Skin epidermis (tissue), 12 donors: ENCODE results near the gene RPL22.

Experiments used
- H3K27ac ChIP-seq, 21 experiments: fragments of 200-600 bp; sonication (generic) in 11 of 21; one replicate each; pipeline ENCODE4 v1.5.0; 2020; ENCODE audit warnings: mild to moderate bottlenecking in 3 of 21, inconsistent platforms in 2 of 21, moderate library complexity in 2 of 21
- H3K4me3 ChIP-seq, 7 experiments: fragments of 200-600 bp; sonication (generic) in 2 of 7; one replicate each; pipeline ENCODE4 v1.5.0; 2020; ENCODE audit warnings: inconsistent platforms in 2 of 7, mild to moderate bottlenecking in 2 of 7, moderate library complexity in 1 of 7

The RPL22 gene

GRCh38 chr1:6178751-6179563 is 20.4 kb downstream of the RPL22 start:
- Histone ChIP-seq H3K4me3 (peak overlapping the region in 1 of 7 experiments; percentile 9), H3K27ac (no peak overlapping the region)

- Histone ChIP-seq H3K4me3 (no peak overlapping the region), H3K27ac (no peak overlapping the region)
These were observed 21.6 kb downstream of the RPL22 start for GRCh38 chr1:6177681-6178380.

DNA sequence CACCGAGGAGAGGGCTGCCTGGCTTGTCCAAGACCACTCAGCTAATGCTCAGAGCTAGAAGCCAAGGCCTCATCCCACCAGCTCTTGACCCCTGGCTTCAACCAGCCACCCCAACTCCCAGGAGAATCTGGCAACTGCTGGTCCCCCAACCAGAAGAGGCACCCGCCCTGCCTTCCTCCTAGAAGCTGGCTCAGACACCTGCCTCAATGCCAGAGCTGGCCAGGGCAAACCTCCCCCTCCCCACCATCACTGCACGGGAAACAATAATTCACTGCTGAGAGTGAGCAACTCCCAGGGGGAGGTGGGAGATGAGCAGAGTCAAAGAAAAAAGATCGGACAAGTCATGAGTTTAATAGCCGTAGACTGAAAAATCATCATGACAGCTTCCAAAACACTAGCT is 22.6 kb downstream of the RPL22 start:
- no peak overlapping the region for H3K4me3 ChIP-seq
- H3K27ac ChIP-seq, result no peak overlapping the region

DNA sequence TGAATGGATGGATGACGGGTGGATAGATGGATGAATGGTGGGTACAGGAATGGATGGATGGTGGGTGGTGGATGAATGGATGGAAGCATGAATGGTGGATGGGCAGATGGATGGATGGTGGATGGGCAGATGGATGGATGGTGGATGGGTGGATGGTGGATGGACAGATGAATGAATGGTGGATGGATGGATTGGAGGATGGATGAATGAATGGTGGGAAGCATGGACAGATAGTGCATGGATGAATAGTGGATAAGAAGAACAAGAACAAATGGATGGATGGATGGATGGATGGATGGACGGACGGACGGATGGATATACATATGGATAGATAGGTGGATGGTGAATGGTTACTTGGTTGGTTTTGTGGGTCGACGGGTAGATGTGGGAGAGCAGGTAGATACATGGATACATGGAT is 24.0 kb downstream of the RPL22 start:
- no peak overlapping the region for H3K4me3 ChIP-seq
- no peak overlapping the region for H3K27ac ChIP-seq

DNA sequence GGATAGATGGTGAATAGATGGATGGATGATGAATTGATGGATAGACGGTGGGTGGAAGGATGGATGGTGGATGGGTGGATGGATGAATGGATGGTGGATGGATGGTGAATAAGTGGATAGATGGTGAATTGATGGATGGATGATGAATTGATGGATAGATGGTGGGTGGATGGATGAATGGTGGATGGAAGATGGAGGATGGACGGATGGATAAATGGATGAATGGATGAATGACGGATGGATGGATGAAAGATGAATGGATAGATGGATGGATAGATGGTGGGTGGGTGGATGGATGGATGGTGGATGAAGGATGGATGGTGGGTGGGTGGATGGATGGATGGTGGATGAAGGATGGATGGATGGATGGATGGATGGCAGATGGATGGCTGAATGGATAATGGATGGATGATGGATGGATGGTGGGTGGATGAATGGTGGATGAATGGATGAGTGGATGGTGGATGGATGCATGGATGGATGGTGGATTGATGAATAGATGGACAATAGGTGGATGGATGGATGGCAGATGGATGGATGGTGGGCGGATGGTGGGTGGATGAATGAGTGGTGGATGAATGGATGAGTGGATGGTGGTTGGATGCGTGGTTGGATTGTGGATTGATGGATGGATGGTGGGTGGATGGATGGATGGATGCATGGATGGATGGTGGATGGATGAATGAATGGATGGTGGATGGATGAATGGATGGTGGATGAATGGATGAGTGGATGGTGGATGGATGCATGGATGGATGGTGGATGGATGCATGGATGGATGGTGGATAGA is 24.6 kb downstream of the RPL22 start:
- H3K27ac ChIP-seq, result no peak overlapping the region
- no peak overlapping the region for H3K4me3 ChIP-seq

DNA sequence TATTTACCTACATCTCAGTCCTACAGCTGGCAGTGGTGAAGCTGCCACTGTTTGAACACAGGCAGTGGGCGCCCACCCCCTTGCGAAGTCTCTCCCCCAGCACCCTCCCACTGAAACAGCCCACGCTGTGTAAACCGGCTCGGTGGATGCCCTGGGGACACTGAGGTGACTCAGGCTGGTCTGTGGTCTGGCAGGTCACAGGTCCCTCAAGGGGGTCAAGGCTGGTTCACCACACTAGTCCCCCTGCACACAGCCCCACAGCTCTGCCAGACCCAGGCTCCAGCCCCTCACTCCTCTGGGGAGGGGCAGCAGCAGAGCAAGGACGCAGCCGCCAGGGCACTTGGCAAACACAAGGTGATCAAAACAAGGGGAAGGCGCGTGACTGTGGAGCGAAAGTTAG is 26.8 kb downstream of the RPL22 start:
- no peak overlapping the region for H3K27ac ChIP-seq
- no peak overlapping the region for H3K4me3 ChIP-seq

DNA sequence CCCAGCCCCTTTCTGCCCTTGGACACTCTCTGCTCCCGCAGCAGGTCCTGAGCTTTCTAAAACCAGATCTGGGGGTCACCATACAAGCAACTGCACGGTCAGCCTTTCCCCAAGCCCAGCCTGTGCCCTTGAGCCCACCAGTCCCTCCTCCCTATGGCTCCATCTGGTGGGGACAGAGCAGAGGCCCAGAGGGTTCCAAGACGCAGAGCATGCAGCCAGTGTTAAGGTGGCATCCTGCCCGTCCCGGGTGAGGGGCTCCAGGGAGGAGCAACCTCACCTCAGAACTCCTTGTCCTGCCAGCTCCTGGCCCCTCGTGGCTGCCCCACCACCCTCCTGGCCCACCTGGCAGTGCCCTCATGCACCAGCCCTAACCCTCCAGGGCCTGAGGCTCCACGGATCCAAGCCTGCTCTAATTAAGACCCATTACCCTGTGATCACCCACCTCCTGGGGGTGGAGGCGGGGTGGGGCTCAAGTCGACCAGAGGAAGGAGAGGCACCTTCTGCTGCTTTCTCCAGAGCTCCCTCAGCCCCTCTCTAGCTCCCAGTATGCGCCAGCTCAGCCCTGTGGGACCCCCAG is 27.8 kb downstream of the RPL22 start:
- no peak overlapping the region for H3K4me3 ChIP-seq
- no peak overlapping the region for H3K27ac ChIP-seq

GRCh38 chr1:6170742-6171201 is 28.6 kb downstream of the RPL22 start:
- H3K27ac ChIP-seq, result no peak overlapping the region
- no peak overlapping the region for H3K4me3 ChIP-seq

GRCh38 chr1:6170116-6170741 is 29.2 kb downstream of the RPL22 start:
- Histone ChIP-seq H3K27ac (no peak overlapping the region), H3K4me3 (no peak overlapping the region)

DNA sequence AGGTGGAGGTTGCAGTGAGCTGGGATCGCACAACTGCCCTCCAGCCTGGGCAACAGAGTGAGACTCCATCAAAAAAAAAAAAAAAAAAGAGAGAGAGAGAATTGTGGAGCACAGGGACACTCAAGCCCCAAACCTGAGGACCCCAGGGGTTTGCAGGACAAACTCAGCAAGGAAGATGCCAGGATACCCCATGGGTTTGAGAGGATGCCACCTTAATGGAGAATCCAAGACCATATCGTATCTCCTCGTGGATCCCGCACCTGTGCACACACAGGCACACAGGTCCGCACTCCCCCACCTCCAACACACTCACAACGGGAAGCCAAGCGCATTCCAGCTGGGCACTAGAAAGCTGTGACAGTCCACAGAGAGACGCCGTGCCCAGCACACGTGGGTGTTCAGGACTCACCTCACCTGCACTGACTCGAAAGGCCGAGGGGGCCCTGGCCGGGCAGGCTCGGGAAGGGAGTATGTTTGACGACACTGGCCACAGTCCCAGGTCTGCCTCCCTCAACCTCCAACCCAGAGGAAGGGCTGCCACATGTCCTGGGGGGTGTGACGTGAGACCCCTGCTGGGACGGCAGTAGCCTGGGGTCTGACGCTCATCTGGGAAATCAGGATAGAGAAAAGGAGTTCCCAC is 30.3 kb downstream of the RPL22 start:
- H3K27ac ChIP-seq, result no peak overlapping the region
- no peak overlapping the region for H3K4me3 ChIP-seq

GRCh38 chr1:6167391-6168303 is 31.7 kb downstream of the RPL22 start:
- H3K27ac ChIP-seq, result no peak overlapping the region
- no peak overlapping the region for H3K4me3 ChIP-seq

- Histone ChIP-seq H3K4me3 (no peak overlapping the region), H3K27ac (no peak overlapping the region)
These were observed 32.6 kb downstream of the RPL22 start for GRCh38 chr1:6166655-6167390.

GRCh38 chr1:6166221-6166620 is 33.2 kb downstream of the RPL22 start:
- Histone ChIP-seq H3K4me3 (no peak overlapping the region), H3K27ac (no peak overlapping the region)

GRCh38 chr1:6165441-6165985 is 33.9 kb downstream of the RPL22 start:
- H3K4me3 ChIP-seq, result no peak overlapping the region
- H3K27ac ChIP-seq, result no peak overlapping the region

DNA sequence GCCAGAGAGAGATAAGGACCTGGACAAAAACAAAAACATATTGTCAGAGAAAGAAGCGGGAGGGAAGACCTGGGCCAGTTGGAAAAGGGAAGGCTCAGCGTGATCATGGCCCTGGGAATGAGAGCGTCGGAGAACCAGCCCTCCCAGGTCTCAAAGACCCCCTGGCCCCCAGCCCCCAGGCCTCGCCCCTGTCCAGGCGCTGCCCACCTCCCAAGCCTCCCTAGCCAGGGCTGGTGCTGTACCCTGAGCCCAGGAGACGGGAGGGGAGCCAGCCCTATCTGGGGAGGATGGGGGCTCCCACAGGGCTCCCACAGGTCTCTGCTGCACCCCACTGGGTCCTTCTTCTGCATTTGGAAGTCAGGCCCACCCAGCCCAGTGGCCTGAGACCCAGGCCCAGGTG is 34.4 kb downstream of the RPL22 start:
- no peak overlapping the region for H3K4me3 ChIP-seq
- H3K27ac ChIP-seq, result no peak overlapping the region

GRCh38 chr1:6163973-6164617 is 35.3 kb downstream of the RPL22 start:
- no peak overlapping the region for H3K27ac ChIP-seq
- no peak overlapping the region for H3K4me3 ChIP-seq
